HG03159 (cell line): Measurements from ENCODE around the gene EOMES.

Experiments used
- ATAC-seq: cut with Tn5 transposase; IDR thresholded peaks from one replicate; pipeline ENCODE4 v1.9.1; 2021; ENCODE audit warnings: mild to moderate bottlenecking, moderate library complexity; ENCODE audit not compliant: unreplicated experiment

The EOMES gene

GRCh38 chr3:27681249-27681748 is 40.8 kb downstream of the EOMES start:
- peak; percentile 73 for ATAC-seq

- peak; percentile 5 for ATAC-seq
Measured at GRCh38 chr3:27680517-27681246, 41.4 kb downstream of the EOMES start.

GRCh38 chr3:27679691-27680090 is 42.4 kb downstream of the EOMES start:
- ATAC-seq: no peak

GRCh38 chr3:27678234-27678633 is 43.9 kb downstream of the EOMES start:
- no peak for ATAC-seq

GRCh38 chr3:27677565-27677964 is 44.6 kb downstream of the EOMES start:
- no peak for ATAC-seq

- ATAC-seq: no peak
Measured at GRCh38 chr3:27675287-27675686, 46.8 kb downstream of the EOMES start.

- no peak for ATAC-seq
Measured at GRCh38 chr3:27673701-27674100, 48.4 kb downstream of the EOMES start.

GRCh38 chr3:27671101-27671500 is 51.0 kb downstream of the EOMES start:
- no peak for ATAC-seq

GRCh38 chr3:27670619-27671018 is 51.5 kb downstream of the EOMES start:
- no peak for ATAC-seq

GRCh38 chr3:27669591-27669990 is 52.5 kb downstream of the EOMES start:
- peak; percentile 41 for ATAC-seq

- no peak for ATAC-seq
Measured at GRCh38 chr3:27667751-27668150, 54.4 kb downstream of the EOMES start.

GRCh38 chr3:27666708-27667107 is 55.4 kb downstream of the EOMES start:
- peak; percentile 46 for ATAC-seq

GRCh38 chr3:27666272-27666671 is 55.9 kb downstream of the EOMES start:
- ATAC-seq: peak; percentile 36
